ENCODE data around the gene PLA2G5.

GRCh38 chr1:20037877-20038276 is 32.1 kb upstream of the PLA2G5 start:
- TF ChIP-seq POLR2A (IDR thresholded peaks at IDR 0.05; ENCODE audit: low read depth, low read length) (no peak), CTCF (conservative IDR thresholded peaks at IDR 0.05; ENCODE audit: low read depth, low read length) (no peak), RAD21 (IDR thresholded peaks at IDR 0.05; ENCODE audit: low read length) (no peak), MXI1 (IDR thresholded peaks at IDR 0.05; ENCODE audit: borderline replicate concordance, low read depth, low read length) (no peak), CHD1 (IDR thresholded peaks at IDR 0.05; ENCODE audit: low read depth, low read length) (no peak)

All from IMR-90 (cell line).